Liver (tissue), 3 donors: ENCODE measurements around the gene TBC1D13.

Experiments
- ATF3 ChIP-seq: IDR thresholded peaks from 2 replicates; pipeline ENCODE4 v1.6.1; 2016; ENCODE audit warnings: antibody characterized with exemption
- EGR1 ChIP-seq, 2 donors: IDR thresholded peaks; 2 replicates each; pipeline ENCODE4 v1.6.1; 2016 to 2018; ENCODE audit warnings: antibody characterized with exemption in 2 of 2, low read depth in 2 of 2
- FOXA1 ChIP-seq: IDR thresholded peaks from 2 replicates; pipeline ENCODE4 v1.6.1; 2016; ENCODE audit warnings: antibody characterized with exemption
- JUND ChIP-seq, 2 donors: IDR thresholded peaks; 2 replicates each; pipeline ENCODE4 v1.6.1; 2016; ENCODE audit warnings: antibody characterized with exemption in 2 of 2
- RAD21 ChIP-seq, 2 donors: IDR thresholded peaks; 2 replicates each; pipeline ENCODE4 v1.6.1; 2016; ENCODE audit warnings: antibody characterized with exemption in 2 of 2, mild to moderate bottlenecking in 2 of 2
- RXRA ChIP-seq, 2 donors: IDR thresholded peaks; 2 replicates each; pipeline ENCODE4 v1.6.1; 2017 to 2018; ENCODE audit warnings: antibody characterized with exemption in 2 of 2, mild to moderate bottlenecking in 1 of 2
- SP1 ChIP-seq: IDR thresholded peaks from 2 replicates; pipeline ENCODE4 v1.6.1; 2018; ENCODE audit warnings: antibody characterized with exemption, mild to moderate bottlenecking
- TAF1 ChIP-seq: conservative IDR thresholded peaks from 2 replicates; pipeline ENCODE4 v1.6.1; 2016; ENCODE audit warnings: antibody characterized with exemption, mild to moderate bottlenecking
- TF ChIP-seq, protein P1 (sequence below): fragments of 150-350 bp; IDR thresholded peaks from 2 replicates; pipeline ENCODE4 v1.5.1; 2017; ENCODE audit warnings: improper control_type of control experiment, low read depth, low read length; ENCODE audit not compliant: missing input control
- TF ChIP-seq, protein P2 (sequence below): IDR thresholded peaks from 2 replicates; pipeline ENCODE4 v1.6.1; 2016; ENCODE audit warnings: antibody characterized with exemption
- donor health status: healthy.
- donor health status: healthy.

GRCh38 chr9:128785427-128785826 lies 1.6 kb upstream of the TBC1D13 start:
- TF ChIP-seq, protein P1, sequence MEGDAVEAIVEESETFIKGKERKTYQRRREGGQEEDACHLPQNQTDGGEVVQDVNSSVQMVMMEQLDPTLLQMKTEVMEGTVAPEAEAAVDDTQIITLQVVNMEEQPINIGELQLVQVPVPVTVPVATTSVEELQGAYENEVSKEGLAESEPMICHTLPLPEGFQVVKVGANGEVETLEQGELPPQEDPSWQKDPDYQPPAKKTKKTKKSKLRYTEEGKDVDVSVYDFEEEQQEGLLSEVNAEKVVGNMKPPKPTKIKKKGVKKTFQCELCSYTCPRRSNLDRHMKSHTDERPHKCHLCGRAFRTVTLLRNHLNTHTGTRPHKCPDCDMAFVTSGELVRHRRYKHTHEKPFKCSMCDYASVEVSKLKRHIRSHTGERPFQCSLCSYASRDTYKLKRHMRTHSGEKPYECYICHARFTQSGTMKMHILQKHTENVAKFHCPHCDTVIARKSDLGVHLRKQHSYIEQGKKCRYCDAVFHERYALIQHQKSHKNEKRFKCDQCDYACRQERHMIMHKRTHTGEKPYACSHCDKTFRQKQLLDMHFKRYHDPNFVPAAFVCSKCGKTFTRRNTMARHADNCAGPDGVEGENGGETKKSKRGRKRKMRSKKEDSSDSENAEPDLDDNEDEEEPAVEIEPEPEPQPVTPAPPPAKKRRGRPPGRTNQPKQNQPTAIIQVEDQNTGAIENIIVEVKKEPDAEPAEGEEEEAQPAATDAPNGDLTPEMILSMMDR = no peak
- no peak for TF ChIP-seq TAF1
- no peak for TF ChIP-seq RAD21 (IDR thresholded peaks at IDR 0.05)
- no peak for TF ChIP-seq RXRA (IDR thresholded peaks at IDR 0.05)
- TF ChIP-seq, protein P2, sequence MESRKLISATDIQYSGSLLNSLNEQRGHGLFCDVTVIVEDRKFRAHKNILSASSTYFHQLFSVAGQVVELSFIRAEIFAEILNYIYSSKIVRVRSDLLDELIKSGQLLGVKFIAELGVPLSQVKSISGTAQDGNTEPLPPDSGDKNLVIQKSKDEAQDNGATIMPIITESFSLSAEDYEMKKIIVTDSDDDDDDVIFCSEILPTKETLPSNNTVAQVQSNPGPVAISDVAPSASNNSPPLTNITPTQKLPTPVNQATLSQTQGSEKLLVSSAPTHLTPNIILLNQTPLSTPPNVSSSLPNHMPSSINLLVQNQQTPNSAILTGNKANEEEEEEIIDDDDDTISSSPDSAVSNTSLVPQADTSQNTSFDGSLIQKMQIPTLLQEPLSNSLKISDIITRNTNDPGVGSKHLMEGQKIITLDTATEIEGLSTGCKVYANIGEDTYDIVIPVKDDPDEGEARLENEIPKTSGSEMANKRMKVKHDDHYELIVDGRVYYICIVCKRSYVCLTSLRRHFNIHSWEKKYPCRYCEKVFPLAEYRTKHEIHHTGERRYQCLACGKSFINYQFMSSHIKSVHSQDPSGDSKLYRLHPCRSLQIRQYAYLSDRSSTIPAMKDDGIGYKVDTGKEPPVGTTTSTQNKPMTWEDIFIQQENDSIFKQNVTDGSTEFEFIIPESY = no peak
- no peak for TF ChIP-seq SP1
- TF ChIP-seq EGR1 (IDR thresholded peaks at IDR 0.05; ENCODE audit: low read depth in 2 of 2) = no peak
- TF ChIP-seq FOXA1 = no peak
- TF ChIP-seq ATF3 = no peak
- TF ChIP-seq JUND (IDR thresholded peaks at IDR 0.05) = no peak
